OCI-LY7 (cell line): Measurements from ENCODE around the gene C3orf20. TPM values are rescaled to one million over a fixed set of nuclear protein-coding genes. Genes with fewer than 3 reads are reported as not detected.

Experiments used
- BruUV-seq: library from RNA; stranded (reverse); fragments of 400-500 nt; replicated peaks from 2 replicates; lab custom pipeline; 2021; lab: Mats Ljungman, UMichigan
- CTCF ChIA-PET: fragments of 300-600 bp; sonication (Branson Sonifier 250); formaldehyde crosslinking; loops from one replicate; lab custom pipeline; 2022; ENCODE audit warnings: antibody characterized with exemption; ENCODE audit not compliant: unreplicated experiment; lab: Charles Lee
- POLR2A ChIA-PET: fragments of 300-600 bp; sonication (Branson Sonifier 250); formaldehyde crosslinking; loops from one replicate; lab custom pipeline; 2022; ENCODE audit warnings: antibody characterized with exemption; lab: Charles Lee
- DNase-seq: peaks from one replicate; pipeline ENCODE4 v3.0.0-alpha.2; 2015; ENCODE audit warnings: low spot score
- H2AFZ ChIP-seq: fragments of 200-600 bp; sonication (generic), shearing (Covaris generic); 2 replicates; pipeline ENCODE4 v1.6.1; 2014; ENCODE audit warnings: mild to moderate bottlenecking, antibody characterized with exemption, low read length, moderate library complexity
- H3K27ac ChIP-seq: fragments of 200-600 bp; sonication (generic); 2 replicates; pipeline ENCODE4 v1.5.1; 2014; ENCODE audit warnings: mixed run types, low read depth, mild to moderate bottlenecking, moderate library complexity, low read length, inconsistent platforms; ENCODE audit not compliant: poor library complexity, severe bottlenecking
- H3K36me3 ChIP-seq: fragments of 200-600 bp; sonication (generic); 2 replicates; pipeline ENCODE4 v1.6.1; 2014; ENCODE audit warnings: mild to moderate bottlenecking, antibody characterized with exemption, low read length, moderate library complexity, mixed read lengths; ENCODE audit not compliant: insufficient read depth
- H3K4me1 ChIP-seq: fragments of 200-600 bp; sonication (generic); 2 replicates; pipeline ENCODE4 v1.5.1; 2014; ENCODE audit warnings: mild to moderate bottlenecking, low read length; ENCODE audit not compliant: insufficient read depth, poor library complexity, severe bottlenecking
- H3K4me2 ChIP-seq: fragments of 200-600 bp; sonication (generic); 2 replicates; pipeline ENCODE4 v1.6.1; 2014; ENCODE audit warnings: mild to moderate bottlenecking, low read length
- H3K4me3 ChIP-seq: fragments of 200-600 bp; sonication (generic); 2 replicates; pipeline ENCODE4 v1.5.1; 2014; ENCODE audit warnings: mild to moderate bottlenecking, low read depth, low read length; ENCODE audit not compliant: poor library complexity, severe bottlenecking
- H3K79me2 ChIP-seq: fragments of 200-600 bp; sonication (generic); 2 replicates; pipeline ENCODE4 v1.6.1; 2016; ENCODE audit warnings: low read depth, mild to moderate bottlenecking, low read length, moderate library complexity, mixed read lengths; ENCODE audit not compliant: insufficient read depth
- H3K9me2 ChIP-seq: fragments of 200-600 bp; sonication (generic); 2 replicates; pipeline ENCODE4 v1.6.1; 2016; ENCODE audit warnings: mild to moderate bottlenecking, low read length, mixed read lengths; ENCODE audit not compliant: insufficient read depth
- H3K9me3 ChIP-seq: fragments of 200-600 bp; sonication (generic); 2 replicates; pipeline ENCODE4 v1.6.1; 2014; ENCODE audit warnings: mild to moderate bottlenecking, mixed run types, low read length, mixed read lengths
- H4K20me1 ChIP-seq: fragments of 200-600 bp; sonication (generic); 2 replicates; pipeline ENCODE4 v1.6.1; 2014; ENCODE audit warnings: mild to moderate bottlenecking, antibody characterized with exemption, low read length, moderate library complexity, mixed read lengths; ENCODE audit not compliant: insufficient read depth
- CTCF ChIP-seq: fragments of 200-600 bp; sonication (generic); conservative IDR thresholded peaks from 2 replicates; pipeline ENCODE4 v1.5.1; 2014; ENCODE audit warnings: mild to moderate bottlenecking, antibody characterized with exemption, low read length, moderate library complexity, mixed read lengths
- EZH2phosphoT487 ChIP-seq: fragments of 200-600 bp; sonication (generic); IDR thresholded peaks from 2 replicates; pipeline ENCODE4 v1.6.1; 2018; ENCODE audit warnings: low read depth, borderline replicate concordance, mild to moderate bottlenecking, mixed run types, antibody characterized with exemption, low read length, moderate library complexity, mixed read lengths
- intact Hi-C: fragments of 100-400 bp; cut with micrococcal nuclease; formaldehyde crosslinking; loops from one replicate; pipeline ENCODE4 v1.10.0; 2022; ENCODE audit not compliant: unreplicated experiment
- total RNA-seq, 2 experiments: library from RNA; depleted of rRNA in 1 of 2; stranded (reverse); fragments of >200 nt in 1 of 2; shearing (Covaris generic) in 1 of 2; gene quantifications; 2 replicates each; pipeline ENCODE4 v1.2.3, GENCODE V29; 2014 to 2022

C3orf20 gene
- total RNA-seq, 2 experiments from 2014 or later, result 2.2 to 2.7 TPM

- H3K36me3 ChIP-seq, result no peaks in the 10 kb centered on the region
- peaks cover 29% of the 10 kb centered on the region for H3K4me1 ChIP-seq
- no peaks in the 10 kb centered on the region for H3K79me2 ChIP-seq
- CTCF ChIA-PET, result no interaction called here
- no peak for TF ChIP-seq EZH2phosphoT487
- no peaks in the 10 kb centered on the region for H4K20me1 ChIP-seq
- no peak overlapping the region for H3K27ac ChIP-seq
- H2AFZ ChIP-seq, result no peak overlapping the region
- no peaks in the 10 kb centered on the region for H3K9me2 ChIP-seq
- intact Hi-C loops, result no loop called here
- no TSS peak for BruUV-seq
- H3K4me3 ChIP-seq, result no peak overlapping the region
- DNase-seq, result no peak
- no peaks in the 10 kb centered on the region for H3K9me3 ChIP-seq
- H3K4me2 ChIP-seq, result no peak overlapping the region
- POLR2A ChIA-PET, result interaction anchor here (0.5 kb wide), 1 partner anchor 50 kb away, joined by 5 read pairs; no protein-coding TSS in a partner anchor
Observed at GRCh38 chr3:14757153-14757700, 82.3 kb downstream of the C3orf20 start.

DNA sequence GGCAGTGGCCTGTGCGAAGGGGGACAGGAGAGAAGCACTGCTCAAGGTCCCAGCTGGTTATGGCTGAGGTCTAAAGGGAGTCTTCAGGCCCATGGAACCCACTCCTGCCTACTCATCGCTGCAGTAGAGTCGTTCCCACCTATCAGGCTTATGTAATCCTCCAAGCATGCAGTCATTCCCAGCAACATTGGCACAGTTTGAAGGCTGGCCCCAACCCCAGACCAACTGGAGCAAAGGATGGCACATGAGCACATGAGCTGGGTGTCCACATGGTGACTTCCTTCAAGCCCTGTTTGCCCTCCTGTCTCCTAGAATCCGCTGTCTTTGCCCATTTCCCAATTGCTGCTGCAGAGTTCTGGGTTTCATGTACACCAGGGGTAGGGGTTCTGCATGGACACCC, 83.4 kb downstream of the C3orf20 start:
- POLR2A ChIA-PET, result no interaction called here
- H2AFZ ChIP-seq, result no peak overlapping the region
- intact Hi-C loops, result no loop called here

GRCh38 chr3:14758959-14759358, 84.0 kb downstream of the C3orf20 start:
- H3K4me2 ChIP-seq, result no peak overlapping the region
- H3K4me1 ChIP-seq, result peaks cover 27% of the 10 kb centered on the region
- H3K4me3 ChIP-seq, result no peak overlapping the region
- no peaks in the 10 kb centered on the region for H3K9me3 ChIP-seq
- H3K27ac ChIP-seq, result no peak overlapping the region
- TF ChIP-seq CTCF (no peak), EZH2phosphoT487 (no peak)
- ChIA-PET CTCF (no interaction called here), POLR2A (interaction anchor here (0.6 kb wide), 1 partner anchor 542 kb away, joined by 3 read pairs; no protein-coding TSS in a partner anchor)
- H3K79me2 ChIP-seq, result no peaks in the 10 kb centered on the region
- H4K20me1 ChIP-seq, result no peaks in the 10 kb centered on the region
- DNase-seq, result no peak
- no peak overlapping the region for H2AFZ ChIP-seq
- no TSS peak for BruUV-seq
- H3K36me3 ChIP-seq, result no peaks in the 10 kb centered on the region
- no peaks in the 10 kb centered on the region for H3K9me2 ChIP-seq
- intact Hi-C loops, result no loop called here

More for the DNA sequence above, 83.4 kb downstream of the C3orf20 start:
- Histone ChIP-seq H3K27ac (no peak overlapping the region), H3K4me1 (peaks cover 30% of the 10 kb centered on the region), H3K79me2 (no peaks in the 10 kb centered on the region), H3K36me3 (no peaks in the 10 kb centered on the region), H3K4me2 (no peak overlapping the region), H3K4me3 (no peak overlapping the region), H4K20me1 (no peaks in the 10 kb centered on the region), H3K9me3 (no peaks in the 10 kb centered on the region), H3K9me2 (no peaks in the 10 kb centered on the region)
- DNase-seq, result no peak
- TF ChIP-seq CTCF (no peak), EZH2phosphoT487 (no peak)
- CTCF ChIA-PET, result no interaction called here
- no TSS peak for BruUV-seq
